GM12801 (cell line): Measurements from ENCODE around the gene PSTPIP1.

Experiments
- TF ChIP-seq, protein P1 (sequence below): IDR thresholded peaks from one replicate; pipeline ENCODE4 v1.5.1; 2011; ENCODE audit warnings: control low read depth; ENCODE audit not compliant: insufficient read length; ENCODE audit errors: extremely low read depth

The PSTPIP1 gene

GRCh38 chr15:76994971-76995945, at the start of gene PSTPIP1:
PSTPIP1 (plus strand) TSS chr15:76995126; CDS start chr15:76995574, 448 bp downstream.
- TF ChIP-seq, protein P1, sequence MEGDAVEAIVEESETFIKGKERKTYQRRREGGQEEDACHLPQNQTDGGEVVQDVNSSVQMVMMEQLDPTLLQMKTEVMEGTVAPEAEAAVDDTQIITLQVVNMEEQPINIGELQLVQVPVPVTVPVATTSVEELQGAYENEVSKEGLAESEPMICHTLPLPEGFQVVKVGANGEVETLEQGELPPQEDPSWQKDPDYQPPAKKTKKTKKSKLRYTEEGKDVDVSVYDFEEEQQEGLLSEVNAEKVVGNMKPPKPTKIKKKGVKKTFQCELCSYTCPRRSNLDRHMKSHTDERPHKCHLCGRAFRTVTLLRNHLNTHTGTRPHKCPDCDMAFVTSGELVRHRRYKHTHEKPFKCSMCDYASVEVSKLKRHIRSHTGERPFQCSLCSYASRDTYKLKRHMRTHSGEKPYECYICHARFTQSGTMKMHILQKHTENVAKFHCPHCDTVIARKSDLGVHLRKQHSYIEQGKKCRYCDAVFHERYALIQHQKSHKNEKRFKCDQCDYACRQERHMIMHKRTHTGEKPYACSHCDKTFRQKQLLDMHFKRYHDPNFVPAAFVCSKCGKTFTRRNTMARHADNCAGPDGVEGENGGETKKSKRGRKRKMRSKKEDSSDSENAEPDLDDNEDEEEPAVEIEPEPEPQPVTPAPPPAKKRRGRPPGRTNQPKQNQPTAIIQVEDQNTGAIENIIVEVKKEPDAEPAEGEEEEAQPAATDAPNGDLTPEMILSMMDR = no peak

GRCh38 chr15:76945494-76946093, 49.3 kb upstream of the PSTPIP1 start:
- TF ChIP-seq, protein P1 = no peak

DNA sequence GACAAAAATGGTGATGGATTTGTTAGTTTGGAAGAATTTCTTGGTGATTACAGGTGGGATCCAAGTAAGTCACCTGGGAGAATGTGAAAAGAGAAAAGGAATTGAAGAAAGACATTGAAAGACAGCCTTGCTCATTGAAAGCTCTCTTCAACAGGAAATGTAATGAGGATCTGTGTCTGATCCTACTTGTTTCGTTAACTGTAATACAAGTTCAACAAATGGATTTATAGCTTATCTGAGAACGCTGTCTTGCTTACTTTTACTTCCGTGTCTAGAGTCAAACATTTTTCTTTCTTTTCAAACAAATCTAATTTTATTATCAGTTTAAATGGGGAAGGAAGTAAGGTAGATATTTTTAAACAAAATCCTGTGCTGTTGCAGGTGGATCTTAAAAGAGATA, 47.5 kb upstream of the PSTPIP1 start:
- TF ChIP-seq, protein P1 = no peak

DNA sequence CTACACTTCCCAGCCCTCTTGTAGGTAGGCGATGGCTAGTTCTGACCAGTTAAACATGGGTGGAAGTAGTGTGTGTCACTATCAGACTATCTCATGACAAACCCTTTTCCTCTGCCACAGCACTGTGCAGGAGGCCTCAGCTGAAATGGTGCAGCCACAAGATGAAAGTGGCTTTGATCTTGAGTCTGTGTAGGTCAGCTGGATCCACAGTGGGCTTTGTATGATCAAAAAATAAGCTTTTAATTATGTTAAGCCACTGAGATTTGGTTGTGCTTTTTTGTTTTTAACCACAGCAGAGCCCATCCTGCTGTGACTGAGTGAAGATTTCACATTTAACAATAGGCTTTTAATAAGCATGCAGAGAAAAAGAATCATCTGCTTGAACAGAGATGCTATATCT, 43.7 kb upstream of the PSTPIP1 start:
- TF ChIP-seq, protein P1 = no peak

DNA sequence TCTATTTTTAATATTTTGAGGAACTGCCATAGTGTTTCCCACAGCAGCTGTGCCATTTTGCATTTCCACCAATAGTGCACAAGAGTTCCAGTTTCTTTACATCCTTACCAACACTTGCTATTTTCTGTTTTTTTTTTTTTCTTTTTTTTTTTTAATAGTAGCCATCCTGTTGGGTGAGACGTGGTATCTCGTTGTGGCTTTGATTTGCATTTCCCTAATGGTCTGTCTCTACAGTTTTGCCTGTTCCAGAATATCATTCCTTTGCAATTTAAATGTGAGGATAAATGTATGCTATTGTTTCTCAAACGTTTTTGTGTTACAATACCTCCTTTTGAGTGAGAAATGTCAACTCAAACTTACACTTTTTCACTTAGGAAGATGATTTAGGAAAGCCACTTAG, 41.0 kb upstream of the PSTPIP1 start:
- TF ChIP-seq, protein P1 = no peak

GRCh38 chr15:76954744-76955143, 40.2 kb upstream of the PSTPIP1 start:
- TF ChIP-seq, protein P1 = no peak

GRCh38 chr15:76961268-76962011, 33.5 kb upstream of the PSTPIP1 start:
- TF ChIP-seq, protein P1 = no peak
